ENCODE results near the gene HSPA1A. TPM values are rescaled to one million over a fixed set of nuclear protein-coding genes. Genes with fewer than 3 reads are reported as not detected.
A peak's percentile ranks its signal among the peaks of the same experiment; 100 is the strongest.
"Not testable (repeated sequence)": the region's sequence is repeated elsewhere in the genome, so short reads cannot be mapped to it uniquely, and the experiment has no call there.

HSPA1A gene
- total RNA-seq, 1 donor from 2014 or later = 213 TPM

DNA sequence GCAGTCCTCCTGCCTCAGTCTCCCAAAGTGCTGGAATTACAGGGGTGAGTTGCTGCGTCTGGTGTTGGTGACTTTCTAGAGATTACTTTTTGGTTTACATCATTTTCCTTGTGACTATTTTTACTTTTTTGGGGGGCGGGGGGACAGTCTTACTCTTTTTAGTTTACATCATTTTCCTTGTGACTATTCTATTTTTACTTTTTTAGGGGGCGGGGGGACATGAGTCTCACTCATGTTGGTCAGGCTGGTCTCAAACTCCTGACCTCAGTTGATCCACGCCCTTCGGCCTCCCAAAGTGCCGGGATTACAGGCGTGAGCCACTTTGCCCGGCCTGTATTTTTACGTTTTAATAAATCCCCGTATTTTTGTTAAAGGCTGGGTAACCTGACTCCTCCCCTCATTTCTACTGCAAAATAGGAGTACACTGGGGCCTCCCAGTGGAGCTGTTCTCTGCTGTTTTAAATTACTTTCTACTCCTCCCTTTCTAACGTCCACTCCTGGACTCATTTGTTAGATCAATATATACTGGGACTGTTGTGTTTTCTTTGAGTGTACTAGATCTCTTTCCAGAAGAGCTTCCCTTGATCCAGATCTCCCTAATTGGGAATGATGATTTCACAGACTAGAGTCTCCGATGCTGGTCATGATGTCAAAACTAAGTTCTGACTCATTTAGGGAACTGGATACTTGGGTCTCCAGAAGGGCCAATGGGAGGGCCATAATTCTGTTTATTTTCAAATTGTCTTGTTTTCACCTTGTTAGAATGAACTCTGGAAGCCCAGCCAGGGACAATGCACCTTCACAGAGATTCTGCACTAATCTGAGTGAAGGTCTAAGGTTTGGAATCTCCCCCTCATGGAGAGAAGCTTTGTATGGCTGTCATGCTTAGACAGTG, 21.4 kb downstream of the HSPA1A start:
- DNase-seq = no peak

DNA sequence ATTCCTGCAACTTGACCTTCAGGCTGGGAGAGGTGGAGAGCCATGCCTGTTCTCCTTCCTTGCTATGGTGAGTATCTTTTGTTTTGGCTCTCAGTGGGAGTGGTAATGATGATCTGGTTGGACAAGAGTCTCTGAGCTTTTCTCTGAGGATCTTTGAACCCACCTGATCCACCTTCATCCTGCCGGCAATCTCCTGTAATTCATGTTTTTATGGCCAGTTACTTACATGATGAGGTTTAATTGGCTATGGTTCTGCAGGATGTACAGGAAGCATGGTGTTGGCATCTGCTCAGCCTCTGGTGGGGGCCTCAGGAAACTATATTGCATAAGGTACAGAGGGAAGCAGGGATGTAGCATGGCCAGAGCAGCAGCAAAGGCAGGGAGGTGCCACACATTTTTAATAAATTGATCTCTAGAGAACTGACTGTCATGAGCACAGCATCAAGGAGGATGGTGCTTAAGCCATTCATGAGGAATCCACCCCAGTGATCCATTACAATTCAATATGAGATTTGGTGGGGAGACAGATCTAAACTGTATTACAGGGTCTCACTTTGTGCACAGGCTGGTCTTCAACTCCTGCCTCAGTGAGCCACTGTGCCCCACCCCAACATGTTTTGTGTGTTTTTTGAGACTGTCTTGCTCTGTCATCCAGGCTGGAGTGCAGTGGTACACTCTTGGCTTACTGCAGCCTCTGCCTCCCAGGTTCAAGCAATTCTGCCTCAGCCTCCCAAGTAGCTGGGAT, 22.2 kb downstream of the HSPA1A start:
- DNase-seq = no peak

DNA sequence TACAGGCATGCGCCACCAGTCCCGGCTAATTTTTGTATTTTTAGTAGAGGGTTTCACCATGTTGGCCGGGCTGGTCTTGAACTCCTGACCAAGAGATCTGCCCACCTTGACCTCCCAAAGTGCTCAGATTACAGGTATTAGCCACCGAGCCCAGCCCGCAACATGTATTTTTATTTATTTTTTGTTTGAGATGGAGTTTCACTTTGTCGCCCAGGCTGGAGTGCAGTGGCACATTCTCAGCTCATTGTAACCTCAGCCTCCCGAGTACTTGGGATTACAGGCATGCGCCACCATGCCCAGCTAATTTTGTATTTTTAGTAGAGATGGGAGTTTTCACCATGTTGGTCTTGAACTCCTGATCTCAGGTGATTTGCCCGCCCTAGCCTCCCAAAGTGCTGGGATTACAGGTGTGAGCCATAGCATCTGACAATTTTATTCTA, 22.8 kb downstream of the HSPA1A start:
- DNase-seq = not testable (repeated sequence)

DNA sequence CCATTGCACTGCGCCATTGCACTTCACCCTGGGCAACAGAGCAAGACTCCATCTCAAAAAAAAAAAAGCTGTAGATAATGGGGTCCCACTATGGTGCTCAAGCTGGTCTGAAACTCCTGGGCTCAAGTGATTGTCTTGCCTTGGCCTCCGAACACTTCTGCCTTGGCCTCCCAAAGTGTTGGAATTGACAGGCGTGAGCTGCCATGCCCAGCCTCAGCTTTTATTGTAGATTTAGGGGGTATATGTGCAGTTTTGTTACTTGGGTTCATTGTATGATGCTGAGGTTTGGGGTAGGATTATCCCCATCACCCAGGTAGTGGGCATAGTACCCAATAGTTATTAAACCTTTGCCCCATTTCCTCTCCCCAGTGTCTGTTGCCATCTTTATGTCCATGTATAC, 23.6 kb downstream of the HSPA1A start:
- DNase-seq = no peak

DNA sequence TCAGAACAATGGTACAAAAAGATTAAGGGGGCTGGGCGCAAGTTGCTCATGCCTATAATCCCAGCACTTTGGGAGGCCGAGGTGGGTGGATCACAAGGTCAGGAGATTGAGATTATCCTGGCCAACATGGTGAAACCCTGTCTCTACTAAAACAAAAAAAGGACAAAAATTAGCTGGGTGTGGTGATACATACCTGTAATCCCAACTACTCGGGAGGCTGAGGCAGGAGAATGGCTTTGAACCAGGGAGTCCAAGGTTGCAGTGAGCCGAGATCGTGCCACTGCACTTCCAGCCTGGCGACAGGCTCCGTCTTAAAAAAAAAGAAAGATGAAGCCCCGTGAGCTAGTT, 24.4 kb downstream of the HSPA1A start:
- not testable (repeated sequence) for DNase-seq

DNA sequence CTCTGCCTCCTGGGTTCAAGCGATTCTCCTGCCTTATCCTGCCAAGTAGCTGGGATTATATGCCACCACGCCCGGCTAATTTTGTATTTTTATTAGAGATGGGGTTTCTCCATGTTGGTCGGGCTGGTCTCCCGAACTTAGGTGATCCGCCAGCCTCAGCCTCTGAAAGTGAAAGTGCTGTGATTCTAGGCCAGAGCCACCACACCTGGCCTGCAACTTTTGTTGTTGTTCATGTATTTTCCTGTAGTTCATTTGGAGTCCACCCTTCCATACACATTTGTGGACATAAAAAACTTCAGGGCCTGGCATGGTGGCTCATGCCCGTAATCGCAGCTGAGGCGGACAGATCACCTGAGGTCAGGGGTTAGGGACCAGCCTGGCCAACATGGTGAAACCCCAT, 26.7 kb downstream of the HSPA1A start:
- DNase-seq = no peak

DNA sequence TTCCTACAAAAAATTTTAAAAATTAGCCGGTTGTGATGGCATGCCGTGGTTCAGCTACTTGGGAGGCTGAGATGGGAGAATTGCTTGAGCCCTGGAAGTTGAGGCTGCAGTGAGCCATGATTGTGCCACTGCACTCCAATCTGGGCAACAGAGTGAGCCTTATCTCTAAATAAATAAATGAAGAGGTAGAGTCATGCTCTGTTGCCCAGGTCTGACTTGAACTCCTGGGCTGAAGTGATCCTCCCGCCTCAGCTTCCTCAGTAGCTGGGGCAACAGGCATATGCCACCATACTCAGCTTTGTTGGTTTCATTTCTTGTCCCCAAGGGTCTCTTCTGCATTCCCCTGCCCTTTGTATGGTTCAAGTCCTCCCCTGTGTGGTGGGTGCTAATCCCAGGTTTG, 29.2 kb downstream of the HSPA1A start:
- DNase-seq = no peak

DNA sequence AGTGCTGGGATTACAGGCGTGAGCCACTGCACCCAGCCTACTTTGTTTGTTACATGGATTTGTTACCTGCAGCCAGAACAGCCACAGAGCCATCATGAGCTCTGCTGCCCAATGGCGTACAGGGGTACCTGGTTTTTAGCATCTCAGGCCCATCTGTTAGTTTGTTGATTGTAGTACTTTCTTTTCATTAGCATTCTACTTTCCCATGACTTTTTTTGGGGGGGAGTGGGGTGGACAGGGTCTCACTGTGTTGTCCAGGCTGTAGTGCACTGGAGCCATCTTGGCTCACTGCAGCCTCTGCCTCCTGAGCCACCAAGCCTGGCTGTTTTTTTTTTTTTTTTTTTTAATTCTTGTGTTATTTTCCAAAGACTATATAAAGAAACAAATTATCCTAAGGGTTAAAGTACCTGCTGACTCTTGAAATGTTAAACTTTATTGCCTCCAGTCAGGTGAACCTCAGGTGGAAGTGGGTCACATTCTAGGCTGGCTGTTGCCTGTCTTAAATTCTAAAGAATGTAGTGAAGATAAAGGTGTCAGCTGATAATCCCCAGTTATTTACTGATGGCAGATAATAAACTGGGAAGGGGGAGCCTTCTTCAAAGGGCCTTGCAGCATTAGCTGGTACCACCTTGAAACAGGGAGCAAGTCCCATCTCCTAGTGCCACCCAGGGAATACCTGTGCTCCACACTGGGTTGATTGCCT, 32.1 kb downstream of the HSPA1A start:
- no peak for DNase-seq

DNA sequence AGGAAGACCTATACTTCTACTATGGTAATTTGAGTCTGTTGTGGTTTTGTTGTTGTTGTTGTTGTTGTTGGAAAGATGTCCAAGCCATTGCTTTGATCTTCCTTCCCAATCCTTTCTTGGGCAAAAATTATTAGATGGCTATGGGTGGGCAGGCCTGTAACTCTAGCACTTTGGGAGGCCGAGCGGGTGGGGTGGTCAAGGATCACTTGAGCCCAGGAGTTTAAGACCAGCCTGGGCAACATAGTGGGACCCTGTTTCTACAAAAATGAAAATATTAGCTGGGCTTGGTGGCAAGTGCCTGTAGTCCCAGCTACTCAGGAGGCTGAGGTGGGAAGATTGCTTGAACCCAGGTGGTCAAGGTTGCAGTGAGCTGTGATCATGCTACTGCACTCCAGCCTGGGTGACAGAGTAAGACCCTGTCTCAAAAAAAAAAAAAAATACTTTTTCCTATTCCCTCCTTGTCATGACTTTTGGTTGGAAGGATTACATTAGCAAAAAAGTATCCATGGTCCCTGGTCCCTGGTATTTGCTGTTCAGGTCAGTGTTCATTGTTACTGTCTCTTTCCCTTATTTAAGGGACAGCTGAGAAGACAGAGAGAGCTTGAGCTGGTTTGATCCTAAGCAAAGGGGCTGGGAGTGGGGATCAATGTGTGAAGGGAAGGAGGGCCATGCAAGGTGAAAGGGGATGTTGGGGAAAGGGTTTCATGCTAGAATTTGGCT, 35.6 kb downstream of the HSPA1A start:
- DNase-seq = no peak

DNA sequence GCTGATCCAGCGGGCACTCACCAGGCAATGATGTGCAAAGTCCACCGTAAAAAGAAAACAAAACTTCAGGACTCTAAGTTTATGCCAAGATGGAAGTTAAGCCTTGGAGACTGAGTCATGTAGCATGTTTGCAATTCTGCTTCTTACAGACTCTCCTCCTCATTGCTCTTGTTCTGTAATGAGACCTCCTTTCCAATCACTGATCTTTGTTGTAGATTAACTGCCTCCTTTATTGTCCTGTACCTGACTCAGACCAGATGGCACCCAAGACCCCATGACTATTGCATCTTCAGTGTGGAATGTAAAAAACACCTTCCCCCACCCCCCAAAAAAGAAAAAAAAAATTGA, 36.1 kb downstream of the HSPA1A start:
- DNase-seq = no peak

DNA sequence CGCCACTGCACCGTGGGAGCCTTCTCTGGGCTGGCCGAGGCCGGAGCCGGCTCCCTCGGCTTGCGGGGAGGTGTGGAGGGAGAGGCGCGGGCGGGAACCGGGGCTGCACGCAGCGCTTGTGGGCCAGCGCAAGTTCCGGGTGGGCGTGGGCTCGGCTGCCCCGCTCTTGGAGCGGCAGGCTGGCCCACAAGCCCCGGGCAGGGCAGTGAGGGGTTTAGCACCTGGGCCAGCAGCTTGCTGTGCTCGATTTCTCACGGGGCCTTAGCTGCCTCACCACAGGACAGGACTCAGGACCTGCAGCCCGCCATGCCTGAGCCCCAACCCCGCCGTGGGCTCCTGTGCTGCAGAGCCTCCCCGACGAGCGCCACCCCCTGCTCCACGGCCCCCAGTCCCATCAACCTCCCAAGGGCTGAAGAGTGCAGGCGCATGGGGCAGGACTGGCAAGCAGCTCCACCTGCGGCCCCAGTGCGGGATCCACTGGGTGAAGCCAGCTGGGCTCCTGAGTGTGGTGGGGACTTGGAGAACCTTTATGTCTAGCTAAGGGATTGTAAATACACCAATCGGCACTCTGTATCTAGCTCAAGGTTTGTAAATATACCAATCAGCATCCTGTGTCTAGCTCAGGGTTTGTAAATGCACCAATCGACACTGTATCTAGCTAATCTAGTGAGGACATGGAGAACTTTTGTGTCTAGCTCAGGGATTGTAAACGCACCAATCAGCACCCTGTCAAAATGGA, 36.8 kb downstream of the HSPA1A start:
- DNase-seq = not testable (repeated sequence)

DNA sequence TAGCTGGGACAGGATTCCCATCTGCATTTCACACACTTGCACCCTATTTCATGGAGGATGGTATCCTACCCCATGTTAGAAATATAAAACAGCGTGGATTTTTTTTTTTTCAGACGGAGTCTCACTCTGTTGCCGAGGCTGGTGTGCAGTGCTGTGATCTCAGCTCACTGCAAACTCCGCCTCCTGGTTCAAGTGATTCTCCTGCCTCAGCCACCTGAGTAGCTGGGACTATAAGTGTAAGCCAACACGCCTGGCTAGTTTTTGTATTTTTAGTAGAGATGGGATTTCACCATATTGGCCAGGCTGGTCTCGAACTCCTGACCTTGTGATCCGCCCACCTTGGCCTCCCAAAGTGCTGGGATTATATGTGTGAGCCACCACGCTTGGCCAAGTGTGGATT, 42.4 kb downstream of the HSPA1A start:
- not testable (repeated sequence) for DNase-seq

DNA sequence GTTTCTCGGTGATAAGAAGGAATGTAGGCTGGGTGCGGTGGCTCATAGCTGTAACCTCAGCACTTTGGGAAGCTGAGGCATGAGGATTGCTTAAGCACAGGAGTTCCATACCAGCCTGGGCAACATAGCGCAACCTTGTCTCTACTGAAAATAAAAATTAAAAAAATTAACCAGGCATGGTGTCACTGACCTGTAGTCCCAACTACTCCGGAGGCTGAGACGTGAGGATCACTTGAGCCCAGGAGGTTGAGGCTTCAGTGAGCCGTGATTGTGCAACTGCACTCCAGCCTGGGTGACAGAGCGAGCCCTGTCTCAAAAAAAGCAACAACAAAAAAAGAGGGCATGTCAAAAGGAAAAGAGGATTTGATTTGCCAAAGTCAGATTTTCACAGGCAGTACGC, 43.4 kb downstream of the HSPA1A start:
- no peak for DNase-seq

DNA sequence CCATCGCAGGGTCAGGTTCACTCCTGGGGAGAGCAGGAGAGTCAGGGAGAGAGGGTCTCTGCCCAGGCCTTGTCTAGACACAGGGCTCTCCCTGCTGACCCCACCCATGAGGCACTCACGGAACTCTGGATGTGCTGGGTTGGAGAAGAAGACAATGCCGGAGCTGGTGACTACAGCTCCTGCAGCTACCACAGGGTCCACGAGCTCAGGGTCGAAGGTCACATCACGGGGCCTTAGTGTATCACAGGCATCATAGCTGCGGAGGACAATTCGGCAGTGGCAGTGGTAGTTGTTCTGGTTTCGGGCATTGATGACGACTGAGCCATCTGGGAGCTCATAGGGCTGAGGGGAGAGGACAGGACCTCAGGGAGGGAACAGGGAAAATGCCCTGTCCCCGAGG, 44.6 kb downstream of the HSPA1A start:
- DNase-seq = no peak

DNA sequence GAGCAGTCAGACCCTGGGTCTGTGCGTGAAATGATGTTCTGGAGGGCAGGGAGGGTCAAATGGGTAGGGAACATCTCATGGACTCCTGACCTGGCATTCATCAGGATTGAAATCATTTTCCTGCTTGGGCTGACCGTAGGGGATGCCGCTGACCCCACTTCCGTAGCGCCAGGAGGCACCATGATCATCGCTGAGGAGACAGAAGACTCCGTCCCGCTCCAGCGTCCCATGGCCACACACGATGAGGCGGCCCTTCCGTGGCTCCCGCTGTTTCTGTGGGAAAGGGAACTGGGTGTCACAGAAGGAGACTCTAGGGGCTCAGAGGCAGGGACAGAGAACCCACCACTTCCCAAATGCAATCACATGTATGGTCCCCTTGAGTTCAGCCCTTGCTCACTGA, 45.0 kb downstream of the HSPA1A start:
- no peak for DNase-seq

DNA sequence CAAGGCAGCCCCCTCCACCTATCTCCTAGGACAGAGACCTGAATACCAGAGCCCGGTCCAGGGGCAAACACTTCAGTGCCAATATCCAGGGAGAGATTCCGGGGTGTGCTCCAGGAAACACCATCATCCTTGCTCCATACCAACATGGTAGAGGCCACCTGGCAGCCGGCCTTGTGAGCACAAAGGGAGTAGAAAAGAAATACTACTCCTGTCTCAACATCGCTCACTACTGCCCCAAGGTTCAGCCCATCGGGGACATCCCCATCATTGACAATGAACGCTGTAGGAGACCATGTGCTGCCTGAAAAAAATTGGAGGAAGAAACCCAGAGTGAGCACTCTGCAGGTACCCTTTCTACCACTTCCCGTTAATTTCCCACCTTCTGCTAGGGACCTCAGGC, 45.8 kb downstream of the HSPA1A start:
- DNase-seq = no peak

DNA sequence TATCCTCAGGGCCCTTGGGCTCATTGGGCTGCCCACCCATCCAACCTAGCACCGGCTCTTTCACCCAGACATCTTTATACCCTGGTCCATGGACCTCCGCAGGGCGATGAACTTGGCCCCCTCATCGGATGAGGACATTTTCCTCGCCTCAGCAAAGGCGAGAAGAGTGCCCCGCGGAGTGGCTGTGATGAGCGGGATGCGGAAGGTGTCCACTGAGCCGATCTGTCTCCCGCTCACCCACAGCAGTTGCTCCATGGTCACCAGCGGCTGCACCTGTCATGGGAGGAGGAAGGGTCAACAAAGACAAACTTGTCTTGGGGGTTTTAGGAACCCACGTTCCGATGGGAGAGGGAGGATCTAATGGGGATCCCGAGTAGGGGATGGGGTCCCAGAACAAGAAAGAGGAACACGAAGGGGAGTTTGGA, 46.6 kb downstream of the HSPA1A start:
- DNase-seq = no peak

DNA sequence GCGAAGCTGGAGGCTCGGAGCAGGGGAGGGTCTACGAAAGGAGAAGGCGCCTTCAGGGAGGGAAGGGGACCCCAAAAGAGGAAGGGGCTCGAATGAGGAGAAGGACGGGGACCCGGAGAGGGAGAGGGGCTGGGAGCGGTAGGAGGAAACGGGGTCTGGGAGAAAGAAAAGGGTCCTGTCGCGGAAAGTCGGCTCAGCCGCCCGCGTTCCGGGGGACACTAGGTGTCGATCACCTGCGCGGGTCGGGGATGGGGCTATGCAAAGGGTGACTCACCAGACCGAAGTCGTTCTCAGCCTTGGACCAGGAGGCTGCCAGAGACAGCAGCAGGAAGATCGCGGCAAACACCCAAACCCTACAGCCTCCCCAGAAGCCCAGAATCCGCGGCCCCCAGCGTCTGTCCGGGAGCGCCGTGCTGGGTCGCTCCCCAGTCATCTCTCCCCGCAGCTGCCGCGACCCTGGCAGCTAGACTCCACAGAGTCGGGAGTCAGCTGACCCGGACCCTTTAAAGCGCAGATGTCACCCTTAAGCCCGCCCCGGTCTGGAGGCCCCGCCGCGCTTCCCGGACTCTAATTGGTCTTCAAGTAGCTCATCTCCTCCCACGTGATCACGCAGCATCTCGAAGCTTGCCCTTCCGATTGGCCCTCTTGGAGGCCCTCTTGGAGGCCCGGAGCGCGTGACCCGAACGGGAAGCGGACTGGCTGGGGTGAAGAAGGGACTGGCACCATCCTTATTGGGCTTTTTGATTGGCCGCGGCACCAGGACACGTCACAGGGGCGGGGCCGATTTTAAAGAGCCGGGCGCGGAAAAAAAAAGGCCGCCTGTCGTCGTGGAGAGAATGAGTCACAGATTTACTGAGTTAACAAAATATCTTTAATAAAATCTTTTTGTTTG, 47.2 kb downstream of the HSPA1A start, which contains the start of gene NEU1:
Gene NEU1 (minus strand): TSS at position 478 of the 892 bp plus-strand sequence. CDS start 45 bp downstream, at position 433.
- peak; percentile 100 for DNase-seq

DNA sequence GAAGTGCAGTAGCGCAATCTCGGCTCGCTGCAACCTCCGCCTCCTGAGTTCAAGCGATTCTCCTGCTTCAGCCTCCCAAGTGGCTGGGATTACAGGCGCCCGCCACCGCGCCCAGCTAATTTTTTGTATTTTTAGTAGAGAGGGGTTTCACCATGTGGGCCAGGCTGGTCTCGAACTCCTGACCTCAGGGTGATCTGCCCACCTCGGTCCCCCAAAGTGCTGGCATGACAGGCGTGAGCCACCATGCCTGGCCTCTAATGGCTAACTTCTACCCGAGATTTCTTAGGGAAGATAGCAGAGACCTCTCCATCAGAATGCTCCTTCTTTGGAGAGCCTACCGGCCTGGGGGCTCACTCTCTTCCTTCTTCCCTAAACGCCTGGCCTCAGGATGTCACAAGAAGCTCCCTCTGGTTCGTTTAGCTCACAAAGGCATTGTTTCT, 48.8 kb downstream of the HSPA1A start:
- DNase-seq = not testable (repeated sequence)

DNA sequence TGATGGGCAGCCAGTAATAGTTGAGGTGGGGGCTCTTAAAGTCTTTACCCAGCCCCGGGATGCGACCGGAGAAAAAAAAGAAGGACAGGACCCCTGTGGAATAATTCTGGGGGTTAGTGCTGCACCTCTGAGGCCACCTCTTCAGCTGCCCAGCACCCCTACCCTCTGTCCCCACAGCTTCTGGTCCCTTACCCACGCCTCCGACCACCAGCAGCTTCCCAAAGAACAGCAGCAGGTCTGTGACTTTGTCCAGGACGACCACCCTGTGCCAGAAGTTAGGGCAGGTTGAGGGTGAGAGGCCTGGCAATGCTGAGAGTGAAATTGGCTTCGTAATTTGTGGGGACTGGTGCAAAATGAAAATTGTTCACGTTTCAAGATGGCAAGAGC, 49.5 kb downstream of the HSPA1A start:
- DNase-seq = no peak

Measured in skin of body (tissue), 2 donors.